Measurements from ENCODE around the gene USP36.

USP36 gene

DNA sequence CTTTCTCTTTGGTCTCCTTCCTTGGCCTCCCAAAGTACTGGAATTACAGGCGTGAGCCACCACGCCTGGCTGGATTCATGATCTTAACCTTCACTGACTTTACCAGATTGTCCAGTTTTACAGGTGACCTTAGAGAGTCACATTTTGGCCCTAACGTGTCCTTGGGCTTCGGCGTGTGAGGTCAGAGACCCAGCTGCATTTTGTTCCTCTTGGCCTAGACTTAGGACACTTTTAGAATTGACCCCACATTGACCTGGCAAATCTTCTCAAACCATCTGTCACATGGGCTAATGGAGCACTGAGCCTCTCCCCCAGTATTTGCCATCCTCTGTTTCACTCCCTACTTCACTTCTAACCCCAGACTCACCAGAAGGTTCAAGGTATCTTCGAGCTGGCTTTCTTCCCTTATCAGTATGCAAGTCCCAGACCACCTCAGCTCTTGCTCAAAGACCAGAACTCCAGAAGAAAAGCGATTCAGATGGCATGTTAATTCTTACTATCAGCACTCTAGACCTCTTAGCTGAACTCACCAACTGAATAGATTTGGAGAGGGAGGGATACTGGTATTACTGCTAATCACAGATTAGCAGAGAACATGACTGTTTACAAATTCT lies 56.8 kb downstream of the USP36 start:
- TF ChIP-seq, protein P1, sequence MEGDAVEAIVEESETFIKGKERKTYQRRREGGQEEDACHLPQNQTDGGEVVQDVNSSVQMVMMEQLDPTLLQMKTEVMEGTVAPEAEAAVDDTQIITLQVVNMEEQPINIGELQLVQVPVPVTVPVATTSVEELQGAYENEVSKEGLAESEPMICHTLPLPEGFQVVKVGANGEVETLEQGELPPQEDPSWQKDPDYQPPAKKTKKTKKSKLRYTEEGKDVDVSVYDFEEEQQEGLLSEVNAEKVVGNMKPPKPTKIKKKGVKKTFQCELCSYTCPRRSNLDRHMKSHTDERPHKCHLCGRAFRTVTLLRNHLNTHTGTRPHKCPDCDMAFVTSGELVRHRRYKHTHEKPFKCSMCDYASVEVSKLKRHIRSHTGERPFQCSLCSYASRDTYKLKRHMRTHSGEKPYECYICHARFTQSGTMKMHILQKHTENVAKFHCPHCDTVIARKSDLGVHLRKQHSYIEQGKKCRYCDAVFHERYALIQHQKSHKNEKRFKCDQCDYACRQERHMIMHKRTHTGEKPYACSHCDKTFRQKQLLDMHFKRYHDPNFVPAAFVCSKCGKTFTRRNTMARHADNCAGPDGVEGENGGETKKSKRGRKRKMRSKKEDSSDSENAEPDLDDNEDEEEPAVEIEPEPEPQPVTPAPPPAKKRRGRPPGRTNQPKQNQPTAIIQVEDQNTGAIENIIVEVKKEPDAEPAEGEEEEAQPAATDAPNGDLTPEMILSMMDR (IDR thresholded peaks at IDR 0.05; ENCODE audit: low read depth, low read length), result no peak
- TF ChIP-seq EZH2phosphoT487 (IDR thresholded peaks at IDR 0.05; ENCODE audit: low read depth), result no peak
- Histone ChIP-seq H3K36me3 (replicated peaks; ENCODE audit: low read depth, low read length) (no peaks in the 10 kb centered on the region), H2AFZ (ENCODE audit: low read depth, low read length) (no peak overlapping the region), H4K20me1 (ENCODE audit: insufficient read depth, low read length) (peaks cover 5% of the 10 kb centered on the region; the same call in 1 of the 2 replicates), H3K4me2 (ENCODE audit: low read length) (no peak overlapping the region), H3K9me3 (ENCODE audit: insufficient read depth, low read length) (no peaks in the 10 kb centered on the region), H3K79me2 (ENCODE audit: low read length) (peaks cover 36% of the 10 kb centered on the region), H3K4me3 (ENCODE audit: low read length) (no peak overlapping the region), H3K27me3 (ENCODE audit: low read depth, low read length) (no peaks in the 10 kb centered on the region), H3K9ac (ENCODE audit: low read length) (no peak overlapping the region), H3K4me1 (ENCODE audit: low read length) (peaks cover 15% of the 10 kb centered on the region), H3K27ac (ENCODE audit: low read length) (no peak overlapping the region)

DNA sequence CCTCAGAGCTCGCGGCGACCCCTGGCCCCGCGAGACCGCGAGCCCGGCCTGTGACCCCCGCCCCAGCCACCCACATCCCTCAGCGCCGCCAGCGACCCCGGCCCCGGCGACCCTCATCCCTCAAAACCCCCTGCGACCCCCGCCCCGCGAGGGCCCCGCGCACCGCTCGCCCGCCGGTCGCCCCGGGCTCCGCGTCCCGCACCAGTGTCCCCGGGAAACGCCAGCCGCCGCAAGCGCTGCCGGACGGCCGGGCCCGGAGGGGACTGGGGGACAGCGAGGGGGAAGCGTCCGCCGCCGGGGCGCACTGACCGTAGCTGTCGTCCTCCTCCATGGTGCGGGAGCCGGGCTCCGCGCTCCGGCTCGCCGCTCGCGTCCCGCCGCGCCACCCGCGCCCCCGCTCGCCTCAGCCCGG lies 58.7 kb downstream of the USP36 start, which contains the start of gene CYTH1:
TSS of gene CYTH1 (minus strand) at position 381 of the 412 bp plus-strand sequence. CDS start at position 331, 50 bp downstream.
- H3K36me3 ChIP-seq (replicated peaks; ENCODE audit: low read depth, low read length), result no peaks in the 10 kb centered on the region
- H4K20me1 ChIP-seq (ENCODE audit: insufficient read depth, low read length), result peaks cover 5% of the 10 kb centered on the region; the same call in 1 of the 2 replicates
- H3K27ac ChIP-seq (ENCODE audit: low read length), result peak within 1 kb of the TSS; percentile 73
- peak within 1 kb of the TSS; percentile 83 for H2AFZ ChIP-seq (ENCODE audit: low read depth, low read length)
- TF ChIP-seq EZH2phosphoT487 (IDR thresholded peaks at IDR 0.05; ENCODE audit: low read depth), result no peak
- TF ChIP-seq, protein P1 (IDR thresholded peaks at IDR 0.05; ENCODE audit: low read depth, low read length), result no peak
- peak within 1 kb of the TSS; percentile 89 for H3K4me2 ChIP-seq (ENCODE audit: low read length)
- H3K79me2 ChIP-seq (ENCODE audit: low read length), result peaks cover 55% of the 10 kb centered on the region
- peak within 1 kb of the TSS; percentile 99 for H3K4me3 ChIP-seq (ENCODE audit: low read length)
- H3K27me3 ChIP-seq (ENCODE audit: low read depth, low read length), result no peaks in the 10 kb centered on the region
- H3K9me3 ChIP-seq (ENCODE audit: insufficient read depth, low read length), result no peaks in the 10 kb centered on the region
- H3K9ac ChIP-seq (ENCODE audit: low read length), result peak within 1 kb of the TSS; percentile 92
- H3K4me1 ChIP-seq (ENCODE audit: low read length), result peaks cover 29% of the 10 kb centered on the region

DNA sequence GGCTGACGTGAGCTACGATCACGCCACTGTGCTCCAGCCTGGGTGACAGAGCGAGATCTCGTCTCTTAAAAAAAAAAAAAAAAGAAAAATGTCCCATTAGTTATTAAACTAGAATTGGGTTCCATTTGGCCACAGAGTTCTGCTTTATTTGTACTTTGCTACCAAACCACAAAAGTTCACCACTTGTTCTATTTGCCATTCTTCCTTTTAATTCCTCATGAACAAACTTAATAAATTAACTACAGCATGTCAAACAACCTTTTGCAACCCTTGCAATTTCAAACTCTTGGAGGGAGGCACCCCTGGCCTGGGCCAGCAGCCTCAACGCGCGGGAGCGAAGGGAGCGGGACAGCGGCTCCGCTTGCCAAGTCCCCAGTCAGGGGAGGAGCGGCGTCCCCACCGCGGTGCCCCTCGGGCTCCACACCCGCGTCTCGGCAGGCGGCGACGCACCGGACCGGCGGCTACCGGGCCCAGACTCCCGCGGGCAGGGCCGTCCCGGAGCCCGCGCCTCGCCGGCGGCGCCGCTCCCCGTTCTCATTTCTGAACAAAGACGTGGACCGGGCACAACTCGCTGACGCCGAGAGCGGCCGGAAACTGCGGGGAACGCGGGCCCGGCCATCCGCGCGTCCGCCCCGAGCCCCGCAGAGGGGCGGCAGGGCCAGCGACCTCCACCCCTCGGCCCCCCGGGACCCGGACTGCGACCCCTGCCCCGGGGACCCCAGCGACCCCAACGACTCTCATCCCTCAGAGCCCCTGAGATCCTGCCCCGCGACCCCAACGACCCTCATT lies 59.3 kb downstream of the USP36 start:
- no peaks in the 10 kb centered on the region for H3K27me3 ChIP-seq (ENCODE audit: low read depth, low read length)
- no peaks in the 10 kb centered on the region for H3K9me3 ChIP-seq (ENCODE audit: insufficient read depth, low read length)
- no peak overlapping the region for H2AFZ ChIP-seq (ENCODE audit: low read depth, low read length)
- H4K20me1 ChIP-seq (ENCODE audit: insufficient read depth, low read length), result peaks cover 5% of the 10 kb centered on the region; the same call in 1 of the 2 replicates
- peak overlapping the region; percentile 92 for H3K9ac ChIP-seq (ENCODE audit: low read length)
- peaks cover 61% of the 10 kb centered on the region for H3K79me2 ChIP-seq (ENCODE audit: low read length)
- peaks cover 34% of the 10 kb centered on the region for H3K4me1 ChIP-seq (ENCODE audit: low read length)
- peak overlapping the region; percentile 85 for H3K4me2 ChIP-seq (ENCODE audit: low read length)
- peak overlapping the region; percentile 95 for H3K4me3 ChIP-seq (ENCODE audit: low read length)
- peak overlapping the region; percentile 73 for H3K27ac ChIP-seq (ENCODE audit: low read length)
- TF ChIP-seq EZH2phosphoT487 (IDR thresholded peaks at IDR 0.05; ENCODE audit: low read depth), result no peak
- TF ChIP-seq, protein P1 (IDR thresholded peaks at IDR 0.05; ENCODE audit: low read depth, low read length), result no peak
- H3K36me3 ChIP-seq (replicated peaks; ENCODE audit: low read depth, low read length), result no peaks in the 10 kb centered on the region

DNA sequence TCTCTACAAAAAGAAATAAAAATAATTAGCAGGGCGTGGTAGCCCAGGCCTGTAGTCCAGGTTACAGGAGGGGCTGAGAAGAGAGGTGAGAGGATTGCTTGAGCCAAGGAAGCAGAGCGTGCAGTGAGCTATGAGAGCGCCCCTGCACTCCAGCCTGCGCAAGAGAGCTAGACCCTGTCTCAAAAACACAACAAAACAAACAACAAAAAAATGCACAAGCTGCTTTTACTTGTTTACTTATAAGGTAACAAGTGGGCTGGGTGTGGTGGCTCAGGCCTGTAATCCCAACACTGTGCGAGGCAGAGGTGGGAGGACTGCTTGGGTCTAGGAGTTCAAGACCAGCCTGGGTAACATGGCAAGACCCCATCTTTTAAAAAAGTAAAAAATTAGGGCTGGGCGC lies 60.3 kb downstream of the USP36 start:
- Histone ChIP-seq H2AFZ (ENCODE audit: low read depth, low read length) (no peak overlapping the region), H4K20me1 (ENCODE audit: insufficient read depth, low read length) (peaks cover 5% of the 10 kb centered on the region; the same call in 1 of the 2 replicates), H3K36me3 (replicated peaks; ENCODE audit: low read depth, low read length) (no peaks in the 10 kb centered on the region), H3K79me2 (ENCODE audit: low read length) (peaks cover 70% of the 10 kb centered on the region), H3K27me3 (ENCODE audit: low read depth, low read length) (no peaks in the 10 kb centered on the region), H3K4me1 (ENCODE audit: low read length) (peaks cover 38% of the 10 kb centered on the region), H3K4me2 (ENCODE audit: low read length) (peak overlapping the region; percentile 85), H3K9me3 (ENCODE audit: insufficient read depth, low read length) (no peaks in the 10 kb centered on the region), H3K9ac (ENCODE audit: low read length) (peak overlapping the region; percentile 92), H3K27ac (ENCODE audit: low read length) (peak overlapping the region; percentile 81), H3K4me3 (ENCODE audit: low read length) (peak overlapping the region; percentile 95)
- no peak for TF ChIP-seq EZH2phosphoT487 (IDR thresholded peaks at IDR 0.05; ENCODE audit: low read depth)
- TF ChIP-seq, protein P1 (IDR thresholded peaks at IDR 0.05; ENCODE audit: low read depth, low read length), result no peak
